ENCODE data around the gene NAALADL2.

The NAALADL2 gene

DNA sequence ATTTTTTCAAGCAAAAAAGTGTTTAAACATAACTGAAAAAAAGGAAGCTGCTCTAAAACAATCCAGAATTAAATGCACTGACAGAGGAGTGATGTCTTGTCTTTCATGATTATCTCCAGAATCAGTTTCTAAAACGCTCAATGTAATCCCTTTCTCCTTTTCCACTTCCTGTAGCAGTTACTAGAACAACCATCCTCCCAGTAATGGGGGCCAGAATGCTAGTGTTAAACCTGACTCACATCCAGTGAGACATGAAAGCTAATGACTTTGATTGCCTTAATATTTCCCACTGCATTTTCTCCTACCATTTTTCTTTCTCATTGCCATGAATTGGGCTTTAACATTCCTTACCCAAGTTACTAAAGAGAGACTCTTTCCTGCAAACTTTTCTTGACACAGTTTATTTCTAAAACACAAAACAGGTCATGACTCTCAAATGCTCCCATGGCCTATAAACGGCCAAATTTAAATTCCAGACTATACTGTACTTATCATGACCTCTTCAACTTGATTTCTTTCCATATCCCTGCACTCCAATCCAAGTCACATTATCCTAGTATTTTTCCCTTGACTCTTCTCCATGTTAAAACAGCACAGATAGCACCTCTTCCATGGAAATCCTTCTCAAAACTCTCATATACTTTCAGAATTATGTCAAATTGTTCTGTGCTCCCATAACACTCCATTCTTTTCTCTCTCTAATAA lies 341.4 kb downstream of the NAALADL2 start:
- DNase-seq (ENCODE audit: low read depth in 2 of 2): no peak

DNA sequence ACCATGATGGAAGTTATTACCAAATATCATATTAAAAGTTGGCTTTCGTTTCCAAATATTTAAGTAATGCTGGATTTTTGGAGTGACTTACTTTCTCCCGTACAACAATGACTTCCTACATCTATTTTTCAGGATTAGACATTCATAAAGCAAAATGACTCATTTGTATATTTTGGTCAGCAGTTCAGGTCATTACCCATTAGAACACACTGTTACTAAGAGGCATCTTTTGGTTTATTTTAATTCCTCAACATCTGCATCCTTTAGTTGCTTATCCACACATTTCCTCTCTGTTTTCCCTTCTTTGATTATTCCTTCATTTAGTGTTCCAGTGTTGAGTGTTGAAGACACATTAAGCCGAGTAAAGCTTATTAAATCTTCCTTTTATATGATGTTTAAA lies 348.2 kb downstream of the NAALADL2 start:
- DNase-seq (ENCODE audit: low read depth in 2 of 2): no peak

DNA sequence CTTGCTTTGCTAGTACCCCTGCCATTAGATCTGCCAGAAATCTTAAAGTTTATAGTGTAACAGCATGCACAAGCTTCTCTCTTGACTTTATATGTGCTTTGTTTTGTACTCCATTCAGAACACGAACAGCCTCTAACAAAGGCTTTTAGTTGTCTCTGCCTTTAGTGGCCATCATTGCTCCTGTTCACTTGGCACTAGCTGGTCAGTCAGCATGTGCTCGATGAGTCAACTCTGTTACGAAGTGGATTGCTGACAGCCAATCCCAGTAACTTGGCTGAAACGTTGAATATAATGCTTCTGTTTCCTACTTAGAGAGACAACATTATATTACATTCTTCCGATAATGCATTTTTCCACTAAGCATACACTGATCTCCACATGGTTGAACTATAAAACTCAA lies 349.2 kb downstream of the NAALADL2 start:
- DNase-seq (ENCODE audit: low read depth in 2 of 2): no peak

DNA sequence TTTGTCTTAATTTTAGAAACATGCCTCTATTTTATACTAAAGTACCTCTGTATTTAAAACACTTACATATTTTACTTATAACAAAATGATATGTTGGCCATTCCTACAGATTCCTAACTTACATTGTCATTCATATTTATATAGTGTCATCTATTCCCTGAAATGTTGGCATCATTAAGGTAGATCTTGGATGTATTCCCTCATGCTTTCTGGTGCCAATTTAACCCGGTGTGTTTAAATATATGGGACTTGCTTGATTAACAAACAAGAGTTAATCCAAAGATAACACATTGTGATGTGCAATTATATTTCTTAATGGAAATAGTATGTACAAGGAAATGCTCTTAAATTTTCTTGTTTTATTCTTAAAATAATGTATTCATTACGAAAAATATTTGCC lies 352.3 kb downstream of the NAALADL2 start:
- DNase-seq (ENCODE audit: low read depth in 2 of 2): no peak

GRCh38 chr3:175212896-175213295 lies 353.8 kb downstream of the NAALADL2 start:
- DNase-seq (ENCODE audit: low read depth in 2 of 2): no peak

DNA sequence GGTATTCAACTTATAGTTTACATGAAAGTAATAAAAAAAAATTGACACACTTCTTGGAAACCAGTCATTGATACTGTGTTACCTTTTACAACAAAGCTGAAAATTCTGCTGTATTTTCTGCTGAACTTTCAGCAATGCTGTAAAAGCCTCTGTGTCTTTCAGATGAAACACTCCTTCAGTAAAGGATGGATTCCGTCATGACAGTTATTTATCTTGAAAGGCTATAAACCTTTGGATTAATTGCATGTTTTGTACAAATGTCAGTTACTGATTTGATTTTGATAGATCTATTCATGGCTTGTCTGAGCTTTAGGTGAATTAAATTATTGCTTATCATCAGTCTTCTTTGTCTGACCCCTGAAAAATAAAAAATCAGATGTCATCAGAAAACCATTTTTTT lies 355.1 kb downstream of the NAALADL2 start:
- no peak for DNase-seq (ENCODE audit: low read depth in 2 of 2)

- DNase-seq (ENCODE audit: low read depth in 2 of 2): no peak
These were observed 356.7 kb downstream of the NAALADL2 start for GRCh38 chr3:175215833-175216232.

GRCh38 chr3:175222356-175222755 lies 363.2 kb downstream of the NAALADL2 start:
- DNase-seq (ENCODE audit: low read depth in 2 of 2): no peak

DNA sequence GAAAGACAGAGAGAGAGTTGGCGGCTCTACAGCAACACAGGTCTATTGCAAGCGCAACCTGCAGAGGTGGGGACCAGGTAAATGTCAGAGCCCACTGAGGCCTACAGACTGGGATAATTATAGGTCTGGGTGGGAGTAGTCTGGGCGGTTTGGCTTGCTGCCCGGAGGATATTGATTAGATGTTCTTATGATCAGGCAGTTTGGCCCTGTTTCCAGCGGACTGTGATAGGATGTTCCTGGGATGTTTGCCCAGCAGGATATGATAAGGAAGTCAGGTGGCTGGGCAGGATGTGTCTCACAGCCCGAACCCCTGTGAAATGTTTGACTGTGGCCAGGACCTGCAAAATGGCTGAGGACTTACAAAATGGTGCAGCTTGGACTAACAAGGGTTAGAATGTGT lies 364.9 kb downstream of the NAALADL2 start:
- DNase-seq (ENCODE audit: low read depth in 2 of 2): no peak

DNA sequence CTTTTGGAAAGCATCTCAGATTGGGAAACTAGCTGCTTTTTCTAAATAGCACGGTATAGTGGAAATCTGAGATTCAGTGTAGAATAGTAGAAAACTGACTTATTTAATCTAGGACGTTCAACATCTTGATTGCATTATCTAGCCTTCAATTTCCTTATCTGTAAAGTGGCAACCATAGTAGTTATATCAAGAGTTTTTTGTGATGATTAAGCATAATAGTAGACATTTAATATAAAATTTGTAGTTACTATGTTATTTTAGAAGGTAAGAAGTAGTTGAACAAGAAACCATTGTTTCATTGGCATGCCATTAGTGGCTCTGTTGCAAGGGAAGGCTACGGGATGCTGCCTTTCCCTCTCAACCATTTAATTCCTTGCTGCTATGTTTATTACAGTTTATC lies 367.3 kb downstream of the NAALADL2 start:
- no peak for DNase-seq (ENCODE audit: low read depth in 2 of 2)

GRCh38 chr3:175227126-175227525 lies 368.0 kb downstream of the NAALADL2 start:
- no peak for DNase-seq (ENCODE audit: low read depth in 2 of 2)

DNA sequence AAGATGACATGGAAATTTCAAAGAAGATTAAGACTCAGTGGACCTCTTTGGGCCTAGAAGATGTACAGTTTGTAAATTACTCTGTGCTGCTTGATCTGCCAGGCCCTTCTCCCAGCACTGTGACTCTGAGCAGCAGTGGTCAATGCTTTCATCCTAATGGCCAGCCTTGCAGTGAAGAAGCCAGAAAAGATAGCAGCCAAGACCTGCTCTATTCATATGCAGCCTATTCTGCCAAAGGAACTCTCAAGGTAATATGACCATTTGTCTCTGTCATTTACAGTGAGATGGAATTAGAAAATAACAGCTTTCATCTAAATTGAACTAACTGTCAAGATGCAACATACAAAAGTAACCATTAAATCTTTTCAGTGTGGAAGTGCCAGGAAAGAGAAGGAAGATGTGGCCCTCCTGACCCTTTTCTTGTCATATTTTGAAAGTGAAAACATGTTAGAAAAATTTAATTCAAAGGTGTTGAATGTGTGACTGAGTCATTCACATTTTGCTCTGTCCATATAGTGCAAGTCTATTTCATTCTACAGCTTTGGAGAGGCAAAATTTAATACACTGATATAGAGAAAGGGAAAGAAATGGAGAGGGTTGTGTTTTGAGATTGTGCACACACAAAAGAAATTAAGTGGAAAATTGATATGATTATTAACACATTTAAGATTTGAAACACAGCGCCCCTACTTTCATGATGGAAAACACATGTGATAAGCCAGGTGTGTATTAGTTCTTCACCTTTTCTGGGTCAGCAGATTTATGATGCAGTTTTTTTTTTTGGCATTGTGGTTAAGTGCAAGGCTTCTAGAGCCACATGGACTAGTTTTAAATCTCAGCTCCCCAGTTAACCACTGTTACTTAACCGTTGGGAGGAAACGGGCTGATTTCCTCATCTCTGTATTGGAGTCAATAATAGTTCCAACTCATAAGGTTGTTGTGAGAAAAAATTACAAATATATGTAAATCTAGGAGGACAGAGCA lies 375.1 kb downstream of the NAALADL2 start:
- no peak for DNase-seq (ENCODE audit: low read depth in 2 of 2)

DNA sequence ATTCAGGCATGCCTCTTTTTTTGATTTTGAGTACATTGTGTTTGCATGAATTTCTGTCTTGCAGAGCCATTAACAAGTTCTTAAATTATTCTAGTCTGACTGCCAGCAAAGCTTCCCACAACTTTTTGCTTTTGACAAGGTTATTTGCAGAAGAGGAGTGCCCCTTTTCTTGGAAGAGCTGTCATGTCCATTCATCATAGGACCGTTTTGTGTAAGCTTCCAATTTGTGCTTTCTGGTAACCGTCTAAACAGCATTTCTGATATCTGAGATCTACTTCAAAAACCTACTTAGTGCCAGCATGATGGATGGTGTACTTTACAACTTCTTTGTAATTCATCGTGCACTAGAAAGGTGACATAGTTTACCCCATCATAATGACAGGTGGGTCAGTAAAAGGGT lies 379.7 kb downstream of the NAALADL2 start:
- no peak for DNase-seq (ENCODE audit: low read depth in 2 of 2)

- DNase-seq (ENCODE audit: low read depth in 2 of 2): no peak
These were observed 381.8 kb downstream of the NAALADL2 start for GRCh38 chr3:175240921-175241320.

DNA sequence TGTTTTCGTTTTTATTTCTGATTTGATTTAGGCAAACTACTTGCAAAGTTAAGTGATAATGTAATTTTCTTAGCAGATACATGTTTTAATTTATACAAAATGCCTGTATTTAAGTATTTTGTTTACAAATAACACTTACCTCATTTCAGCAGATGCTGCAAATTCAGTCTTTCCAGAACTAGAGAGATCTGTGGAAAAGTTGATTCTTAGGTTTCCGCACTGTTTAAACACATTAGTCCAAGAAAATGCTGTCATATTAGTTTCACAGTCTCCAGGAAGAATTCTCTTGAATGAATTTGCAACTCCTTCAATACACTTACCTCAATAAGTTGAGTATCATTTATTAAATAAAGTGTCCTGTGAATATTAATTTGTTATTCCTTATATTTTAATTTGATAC lies 383.1 kb downstream of the NAALADL2 start:
- DNase-seq (ENCODE audit: low read depth in 2 of 2): no peak

GRCh38 chr3:175246234-175246633 lies 387.1 kb downstream of the NAALADL2 start:
- no peak for DNase-seq (ENCODE audit: low read depth in 2 of 2)

- no peak for DNase-seq (ENCODE audit: low read depth in 2 of 2)
These were observed 387.6 kb downstream of the NAALADL2 start for GRCh38 chr3:175246766-175247165.

GRCh38 chr3:175247629-175248028 lies 388.5 kb downstream of the NAALADL2 start:
- no peak for DNase-seq (ENCODE audit: low read depth in 2 of 2)

GRCh38 chr3:175248832-175249231 lies 389.7 kb downstream of the NAALADL2 start:
- no peak for DNase-seq (ENCODE audit: low read depth in 2 of 2)

DNA sequence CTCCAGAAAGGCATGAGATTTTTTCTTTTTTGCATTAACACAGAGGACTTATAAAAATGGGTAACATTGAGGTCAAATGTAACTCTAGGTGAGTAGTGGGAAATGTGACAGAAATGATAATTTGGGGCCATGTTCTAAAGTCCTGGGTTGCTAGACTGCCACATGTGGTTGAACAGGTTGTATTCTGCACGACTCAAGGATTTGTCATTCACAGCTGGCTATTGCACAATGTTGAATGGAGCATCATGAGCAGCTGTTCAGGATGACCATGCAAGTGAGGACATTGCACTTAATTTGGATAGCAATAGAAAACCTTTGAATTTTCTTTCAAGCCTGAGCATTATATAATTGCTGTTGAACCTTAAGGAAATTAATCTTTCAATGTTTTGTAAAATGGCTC lies 396.6 kb downstream of the NAALADL2 start:
- no peak for DNase-seq (ENCODE audit: low read depth in 2 of 2)

DNA sequence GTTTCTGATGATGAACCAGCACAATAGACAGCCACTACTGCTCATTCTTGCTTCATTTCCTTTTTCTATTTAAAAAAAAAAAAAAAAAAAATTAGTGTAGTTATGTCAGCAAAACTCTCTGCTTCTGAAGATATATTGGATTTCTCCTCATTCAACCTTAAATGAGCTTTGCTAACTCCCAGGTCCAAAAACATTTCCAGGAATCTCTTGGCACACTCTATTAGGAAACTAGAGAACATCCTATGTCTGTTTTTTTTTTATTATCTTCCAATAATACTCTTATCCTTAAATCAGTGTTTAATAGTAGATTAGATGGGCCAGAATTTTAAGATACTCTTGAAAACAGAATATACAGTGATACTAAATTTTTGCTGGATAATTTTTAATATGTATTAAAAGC lies 398.0 kb downstream of the NAALADL2 start:
- DNase-seq (ENCODE audit: low read depth in 2 of 2): no peak

GRCh38 chr3:175258763-175259162 lies 399.6 kb downstream of the NAALADL2 start:
- DNase-seq (ENCODE audit: low read depth in 2 of 2): no peak
